ENCODE measurements around the gene OR5M8. TPM values are rescaled to one million over a fixed set of nuclear protein-coding genes. Genes with fewer than 3 reads are reported as not detected.

The OR5M8 gene
- total RNA-seq, 1 experiment from 2014 or later, result not detected

GRCh38 chr11:56497010-56497409 is 5.8 kb upstream of the OR5M8 start:
- TF ChIP-seq CTCF (conservative IDR thresholded peaks at IDR 0.05; ENCODE audit: low read depth, low read length), result no peak
- no peak for TF ChIP-seq EZH2 (IDR thresholded peaks at IDR 0.05; ENCODE audit: borderline replicate concordance, low read depth, low read length, poor library complexity, severe bottlenecking)
- Histone ChIP-seq H3K4me3 (ENCODE audit: low read depth, low read length, poor library complexity, severe bottlenecking) (no peak overlapping the region), H3K4me1 (ENCODE audit: insufficient read depth, low read length, poor library complexity, severe bottlenecking) (no peaks in the 10 kb centered on the region), H3K36me3 (ENCODE audit: insufficient read depth, low read length, poor library complexity, severe bottlenecking) (no peaks in the 10 kb centered on the region), H3K27me3 (replicated peaks; ENCODE audit: insufficient read depth, low read depth, low read length, poor library complexity) (no peaks in the 10 kb centered on the region), H3K9me3 (ENCODE audit: low read depth, low read length, poor library complexity, severe bottlenecking) (no peaks in the 10 kb centered on the region), H3K27ac (ENCODE audit: low read depth, low read length, poor library complexity, severe bottlenecking) (no peak overlapping the region)
- POLR2A ChIA-PET (ENCODE audit: low non-redundant PET), result no interaction called here
- CTCF ChIA-PET, result no interaction called here
- no peak for DNase-seq (ENCODE audit: low spot score)
- no TSS peak for BruUV-seq (replicated peaks)
- intact Hi-C loops (cut with micrococcal nuclease; ENCODE audit: unreplicated experiment), result no loop called here

GRCh38 chr11:56495117-56495516 is 3.9 kb upstream of the OR5M8 start:
- no peak overlapping the region for H3K4me3 ChIP-seq (ENCODE audit: low read depth, low read length, poor library complexity, severe bottlenecking)
- no TSS peak for BruUV-seq (replicated peaks)
- H3K36me3 ChIP-seq (ENCODE audit: insufficient read depth, low read length, poor library complexity, severe bottlenecking), result no peaks in the 10 kb centered on the region
- ChIA-PET POLR2A (ENCODE audit: low non-redundant PET) (no interaction called here), CTCF (no interaction called here)
- no peak for TF ChIP-seq EZH2 (IDR thresholded peaks at IDR 0.05; ENCODE audit: borderline replicate concordance, low read depth, low read length, poor library complexity, severe bottlenecking)
- no peak for TF ChIP-seq CTCF (conservative IDR thresholded peaks at IDR 0.05; ENCODE audit: low read depth, low read length)
- DNase-seq (ENCODE audit: low spot score), result no peak
- no peaks in the 10 kb centered on the region for H3K27me3 ChIP-seq (replicated peaks; ENCODE audit: insufficient read depth, low read depth, low read length, poor library complexity)
- no peaks in the 10 kb centered on the region for H3K4me1 ChIP-seq (ENCODE audit: insufficient read depth, low read length, poor library complexity, severe bottlenecking)
- intact Hi-C loops (cut with micrococcal nuclease; ENCODE audit: unreplicated experiment), result no loop called here
- H3K9me3 ChIP-seq (ENCODE audit: low read depth, low read length, poor library complexity, severe bottlenecking), result no peaks in the 10 kb centered on the region
- no peak overlapping the region for H3K27ac ChIP-seq (ENCODE audit: low read depth, low read length, poor library complexity, severe bottlenecking)

GRCh38 chr11:56486801-56487200 is 4.4 kb downstream of the OR5M8 start:
- TF ChIP-seq EZH2 (IDR thresholded peaks at IDR 0.05; ENCODE audit: borderline replicate concordance, low read depth, low read length, poor library complexity, severe bottlenecking) (no peak), CTCF (conservative IDR thresholded peaks at IDR 0.05; ENCODE audit: low read depth, low read length) (no peak)
- Histone ChIP-seq H3K4me3 (ENCODE audit: low read depth, low read length, poor library complexity, severe bottlenecking) (no peak overlapping the region), H3K9me3 (ENCODE audit: low read depth, low read length, poor library complexity, severe bottlenecking) (peaks cover 2% of the 10 kb centered on the region), H3K36me3 (ENCODE audit: insufficient read depth, low read length, poor library complexity, severe bottlenecking) (no peaks in the 10 kb centered on the region), H3K4me1 (ENCODE audit: insufficient read depth, low read length, poor library complexity, severe bottlenecking) (no peaks in the 10 kb centered on the region), H3K27me3 (replicated peaks; ENCODE audit: insufficient read depth, low read depth, low read length, poor library complexity) (no peaks in the 10 kb centered on the region), H3K27ac (ENCODE audit: low read depth, low read length, poor library complexity, severe bottlenecking) (no peak overlapping the region)
- ChIA-PET CTCF (no interaction called here), POLR2A (ENCODE audit: low non-redundant PET) (no interaction called here)
- intact Hi-C loops (cut with micrococcal nuclease; ENCODE audit: unreplicated experiment), result no loop called here
- DNase-seq (ENCODE audit: low spot score), result no peak
- BruUV-seq (replicated peaks), result no TSS peak
